ENCODE data around the gene GPC1.

The GPC1 gene

DNA sequence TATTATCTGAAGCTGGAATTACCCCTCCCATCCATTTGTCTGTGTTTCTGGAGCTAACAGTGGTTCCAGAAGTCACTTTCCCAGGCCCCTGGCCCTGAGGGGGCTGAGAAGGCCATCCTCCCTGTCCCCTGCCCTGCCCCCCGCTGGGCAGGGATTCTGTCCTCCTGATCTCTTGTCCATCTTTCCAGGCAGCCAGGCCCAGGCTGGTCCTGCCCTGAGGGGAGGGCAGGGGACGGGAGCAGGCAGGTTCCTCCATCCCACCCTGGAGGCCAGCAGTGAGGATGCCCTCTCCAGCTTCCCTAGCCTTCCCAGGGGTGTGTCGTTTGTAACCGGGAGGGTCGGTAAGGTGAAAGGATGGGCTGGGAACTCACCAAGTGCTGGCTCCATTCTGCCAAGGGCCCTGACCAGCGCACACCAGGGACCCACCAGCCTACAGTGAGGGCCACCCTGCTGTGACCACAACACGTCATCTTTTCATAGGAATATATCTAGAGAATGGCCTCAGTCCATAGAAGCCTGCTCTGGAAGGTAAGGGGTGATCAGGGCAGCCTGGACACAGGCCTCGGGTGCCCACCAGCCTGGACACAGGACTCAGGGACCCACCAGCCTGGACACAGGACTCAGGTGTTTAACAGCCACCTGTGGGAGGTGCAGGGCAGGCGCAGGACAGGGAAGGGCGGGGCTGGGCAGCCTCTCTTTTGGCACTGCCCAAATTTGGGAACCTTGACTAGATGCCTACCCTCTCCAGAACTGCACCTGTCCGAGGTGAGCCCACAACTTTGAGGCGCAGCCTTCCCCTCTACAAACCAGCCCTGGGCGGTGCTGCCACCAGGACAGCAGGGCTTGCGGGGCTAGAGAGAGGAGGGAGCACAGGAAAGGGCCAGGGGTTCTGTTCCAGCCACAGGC, 35.8 kb upstream of the GPC1 start:
- Histone ChIP-seq H3K4me2 (ENCODE audit: low read length) (no peak overlapping the region), H4K8ac (ENCODE audit: low read depth, low read length) (no peak overlapping the region), H3K4me3 (ENCODE audit: low read depth, low read length) (no peak overlapping the region), H2BK12ac (ENCODE audit: low read length) (no peak overlapping the region), H3K14ac (ENCODE audit: low read length) (no peak overlapping the region), H4K91ac (ENCODE audit: low read depth, low read length) (no peak overlapping the region), H2BK5ac (ENCODE audit: low read depth, low read length, poor library complexity) (no peak overlapping the region), H3K36me3 (ENCODE audit: control insufficient read depth in 1 of 2, insufficient read depth in 2 of 2, low read length in 2 of 2) (no peaks in the 10 kb centered on the region), H3K18ac (ENCODE audit: low read length) (no peak overlapping the region), H3K4ac (ENCODE audit: low read depth, low read length) (no peak overlapping the region), H2BK120ac (ENCODE audit: insufficient read depth, low read length, poor library complexity) (no peak overlapping the region), H2AK5ac (ENCODE audit: low read length) (no peak overlapping the region), H3K27me3 (ENCODE audit: insufficient read depth, low read length) (no peaks in the 10 kb centered on the region), H3K79me2 (ENCODE audit: control insufficient read depth, insufficient read depth, low read length, poor library complexity) (no peaks in the 10 kb centered on the region), H3K9me3 (ENCODE audit: insufficient read depth, low read depth, low read length) (peaks cover 2% of the 10 kb centered on the region), H4K12ac (ENCODE audit: low read depth, low read length) (no peak overlapping the region), H2AFZ (ENCODE audit: insufficient read depth, low read length, poor library complexity) (no peak overlapping the region), H3K9ac (ENCODE audit: low read length) (no peak overlapping the region), H3K27ac (ENCODE audit: low read depth, low read length) (no peak overlapping the region), H3K23ac (ENCODE audit: low read length) (no peak overlapping the region), H3K4me1 (ENCODE audit: control insufficient read depth in 1 of 2, insufficient read depth in 2 of 2, low read length in 2 of 2) (peaks cover 2 to 3% of the 10 kb centered on the region in 2 experiments), H3K79me1 (ENCODE audit: low read length) (peaks cover 2% of the 10 kb centered on the region)
- WGBS (ENCODE audit: extremely low coverage, insufficient coverage, insufficient read length), result no CpG with 5 or more reads among the region's 14 CpGs
- no peak for DNase-seq

DNA sequence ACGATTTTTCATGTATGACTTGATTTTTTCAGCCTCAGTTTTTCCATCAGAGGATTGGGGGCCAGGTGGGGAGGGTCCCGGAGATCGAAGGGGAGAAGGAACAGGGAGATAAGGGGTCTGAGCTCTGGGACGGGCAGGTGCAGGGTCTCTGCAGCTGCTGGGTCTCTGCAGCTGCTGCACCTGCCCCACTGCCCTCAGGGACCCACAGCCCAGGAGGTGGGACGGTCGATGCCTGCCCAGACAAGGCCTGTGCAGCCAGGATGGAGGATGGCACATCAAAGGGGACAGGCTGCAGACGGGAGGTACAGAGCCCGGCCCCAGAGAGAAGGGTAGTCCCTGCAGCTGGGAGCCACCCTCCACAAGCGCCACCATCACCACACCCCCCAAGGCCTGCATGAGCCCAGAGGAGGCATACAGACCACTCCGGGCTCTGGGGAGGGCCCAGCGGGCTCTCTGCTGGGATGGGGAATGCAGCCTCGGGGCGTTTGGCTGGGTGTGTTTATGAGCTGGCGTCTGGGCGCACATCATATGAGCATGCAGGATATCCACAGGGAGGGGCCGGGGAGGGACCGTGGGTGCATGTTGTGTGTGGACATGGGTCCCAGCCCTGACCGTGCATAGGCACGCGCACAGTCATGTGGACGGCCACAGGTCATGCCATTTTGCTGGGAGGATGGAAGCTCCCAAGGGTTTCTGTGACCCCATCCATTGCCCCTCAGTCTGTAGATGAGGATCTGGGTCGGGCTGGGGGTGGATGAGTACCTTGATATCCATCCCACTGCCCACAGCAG, 34.9 kb upstream of the GPC1 start:
- DNase-seq, result peak; percentile 76 to 77
- no peak overlapping the region for H3K4ac ChIP-seq (ENCODE audit: low read depth, low read length)
- H3K27me3 ChIP-seq (ENCODE audit: insufficient read depth, low read length), result no peaks in the 10 kb centered on the region
- H3K36me3 ChIP-seq (ENCODE audit: control insufficient read depth in 1 of 2, insufficient read depth in 2 of 2, low read length in 2 of 2), result no peaks in the 10 kb centered on the region
- H3K4me2 ChIP-seq (ENCODE audit: low read length), result no peak overlapping the region
- no peak overlapping the region for H3K27ac ChIP-seq (ENCODE audit: low read depth, low read length)
- H3K79me1 ChIP-seq (ENCODE audit: low read length), result peaks cover 2% of the 10 kb centered on the region
- no peak overlapping the region for H3K9ac ChIP-seq (ENCODE audit: low read length)
- no peak overlapping the region for H2BK12ac ChIP-seq (ENCODE audit: low read length)
- no peak overlapping the region for H4K12ac ChIP-seq (ENCODE audit: low read depth, low read length)
- no peak overlapping the region for H2AFZ ChIP-seq (ENCODE audit: insufficient read depth, low read length, poor library complexity)
- H3K79me2 ChIP-seq (ENCODE audit: control insufficient read depth, insufficient read depth, low read length, poor library complexity), result no peaks in the 10 kb centered on the region
- no peak overlapping the region for H3K18ac ChIP-seq (ENCODE audit: low read length)
- peaks cover 2 to 3% of the 10 kb centered on the region in 2 experiments for H3K4me1 ChIP-seq (ENCODE audit: control insufficient read depth in 1 of 2, insufficient read depth in 2 of 2, low read length in 2 of 2)
- no peak overlapping the region for H4K91ac ChIP-seq (ENCODE audit: low read depth, low read length)
- H2BK5ac ChIP-seq (ENCODE audit: low read depth, low read length, poor library complexity), result no peak overlapping the region
- H2BK120ac ChIP-seq (ENCODE audit: insufficient read depth, low read length, poor library complexity), result no peak overlapping the region
- H2AK5ac ChIP-seq (ENCODE audit: low read length), result no peak overlapping the region
- H3K14ac ChIP-seq (ENCODE audit: low read length), result no peak overlapping the region
- no CpG with 5 or more reads among the region's 22 CpGs for WGBS (ENCODE audit: extremely low coverage, insufficient coverage, insufficient read length)
- H4K8ac ChIP-seq (ENCODE audit: low read depth, low read length), result no peak overlapping the region
- peaks cover 2% of the 10 kb centered on the region for H3K9me3 ChIP-seq (ENCODE audit: insufficient read depth, low read depth, low read length)
- no peak overlapping the region for H3K4me3 ChIP-seq (ENCODE audit: low read depth, low read length)
- no peak overlapping the region for H3K23ac ChIP-seq (ENCODE audit: low read length)

DNA sequence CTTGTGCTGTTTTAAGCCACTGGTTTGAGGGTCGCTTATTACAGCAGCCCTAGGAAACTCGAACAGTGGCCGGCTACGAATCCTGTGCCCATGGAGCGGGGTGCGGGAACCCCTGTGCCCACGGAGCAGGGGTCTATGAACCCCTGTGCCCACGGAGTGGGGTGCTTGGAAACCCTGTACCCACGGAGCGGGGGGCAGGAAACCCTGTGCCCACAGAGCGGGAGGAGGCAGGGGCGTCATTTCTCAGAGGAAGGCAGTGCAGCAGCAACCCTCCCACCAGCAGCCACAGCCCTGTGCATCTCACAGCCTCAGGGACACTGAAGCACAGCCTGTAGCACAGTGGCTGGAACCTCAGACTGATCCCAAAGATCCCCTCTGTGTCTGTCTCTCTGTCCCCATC, 34.2 kb upstream of the GPC1 start:
- H2AFZ ChIP-seq (ENCODE audit: insufficient read depth, low read length, poor library complexity), result no peak overlapping the region
- H2BK5ac ChIP-seq (ENCODE audit: low read depth, low read length, poor library complexity), result no peak overlapping the region
- no peaks in the 10 kb centered on the region for H3K79me2 ChIP-seq (ENCODE audit: control insufficient read depth, insufficient read depth, low read length, poor library complexity)
- no peak overlapping the region for H3K9ac ChIP-seq (ENCODE audit: low read length)
- H4K12ac ChIP-seq (ENCODE audit: low read depth, low read length), result no peak overlapping the region
- no peak overlapping the region for H3K4me2 ChIP-seq (ENCODE audit: low read length)
- H3K4me3 ChIP-seq (ENCODE audit: low read depth, low read length), result no peak overlapping the region
- no peak overlapping the region for H2BK12ac ChIP-seq (ENCODE audit: low read length)
- no peak for DNase-seq
- no peak overlapping the region for H4K91ac ChIP-seq (ENCODE audit: low read depth, low read length)
- H3K27me3 ChIP-seq (ENCODE audit: insufficient read depth, low read length), result no peaks in the 10 kb centered on the region
- H3K36me3 ChIP-seq (ENCODE audit: control insufficient read depth in 1 of 2, insufficient read depth in 2 of 2, low read length in 2 of 2), result no peaks in the 10 kb centered on the region
- peaks cover 2 to 3% of the 10 kb centered on the region in 2 experiments for H3K4me1 ChIP-seq (ENCODE audit: control insufficient read depth in 1 of 2, insufficient read depth in 2 of 2, low read length in 2 of 2)
- peaks cover 2% of the 10 kb centered on the region for H3K9me3 ChIP-seq (ENCODE audit: insufficient read depth, low read depth, low read length)
- H3K23ac ChIP-seq (ENCODE audit: low read length), result no peak overlapping the region
- no CpG with 5 or more reads among the region's 12 CpGs for WGBS (ENCODE audit: extremely low coverage, insufficient coverage, insufficient read length)
- H3K14ac ChIP-seq (ENCODE audit: low read length), result no peak overlapping the region
- H2AK5ac ChIP-seq (ENCODE audit: low read length), result peak overlapping the region; percentile 9
- H3K18ac ChIP-seq (ENCODE audit: low read length), result no peak overlapping the region
- H3K4ac ChIP-seq (ENCODE audit: low read depth, low read length), result no peak overlapping the region
- H3K79me1 ChIP-seq (ENCODE audit: low read length), result peaks cover 2% of the 10 kb centered on the region
- H3K27ac ChIP-seq (ENCODE audit: low read depth, low read length), result no peak overlapping the region
- no peak overlapping the region for H2BK120ac ChIP-seq (ENCODE audit: insufficient read depth, low read length, poor library complexity)
- no peak overlapping the region for H4K8ac ChIP-seq (ENCODE audit: low read depth, low read length)

DNA sequence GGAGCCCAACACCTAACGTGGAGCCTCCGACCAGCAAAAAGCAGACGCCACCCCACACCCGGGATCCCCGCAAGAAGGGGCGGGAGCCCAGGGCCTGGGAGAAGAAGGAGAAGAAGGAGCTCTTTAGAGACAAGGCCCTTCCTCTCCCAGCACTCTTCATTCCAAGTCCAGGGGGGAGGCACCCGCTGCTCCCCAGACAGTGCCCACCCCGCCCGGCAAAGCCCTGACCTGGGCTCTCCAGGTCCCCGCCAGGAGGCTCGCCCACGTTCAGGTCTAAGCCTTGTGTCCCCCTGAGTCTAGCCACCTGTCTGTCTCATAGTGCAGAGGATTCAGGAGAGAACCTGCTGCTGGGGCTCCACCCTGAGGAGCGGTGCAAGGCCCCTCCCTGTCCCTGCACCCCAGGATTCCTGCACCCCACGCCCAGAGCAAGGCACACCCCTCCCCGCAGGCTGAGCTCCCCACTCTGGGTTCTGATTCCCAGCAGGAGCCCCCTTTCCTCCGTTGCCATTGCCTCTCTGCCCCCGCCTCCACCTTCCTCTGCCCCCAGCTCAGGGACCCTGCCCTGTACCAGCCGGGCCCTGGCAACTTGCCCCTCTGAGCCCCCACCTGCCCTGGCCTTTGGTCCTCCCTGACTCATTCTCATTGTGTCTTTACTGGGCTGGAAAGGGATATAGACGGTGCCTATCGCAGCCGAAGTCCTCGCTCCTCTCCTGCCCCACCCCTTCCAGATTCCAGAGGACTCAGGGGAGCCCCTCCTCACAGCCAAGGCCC, 33.5 kb upstream of the GPC1 start:
- H3K4me3 ChIP-seq (ENCODE audit: low read depth, low read length), result no peak overlapping the region
- no peak overlapping the region for H4K91ac ChIP-seq (ENCODE audit: low read depth, low read length)
- H2BK120ac ChIP-seq (ENCODE audit: insufficient read depth, low read length, poor library complexity), result no peak overlapping the region
- no peak overlapping the region for H2BK5ac ChIP-seq (ENCODE audit: low read depth, low read length, poor library complexity)
- no peak overlapping the region for H4K12ac ChIP-seq (ENCODE audit: low read depth, low read length)
- no peak overlapping the region for H3K23ac ChIP-seq (ENCODE audit: low read length)
- no peak overlapping the region for H2AFZ ChIP-seq (ENCODE audit: insufficient read depth, low read length, poor library complexity)
- H3K27me3 ChIP-seq (ENCODE audit: insufficient read depth, low read length), result no peaks in the 10 kb centered on the region
- no peak overlapping the region for H3K9ac ChIP-seq (ENCODE audit: low read length)
- no peak overlapping the region for H3K4ac ChIP-seq (ENCODE audit: low read depth, low read length)
- H3K4me2 ChIP-seq (ENCODE audit: low read length), result no peak overlapping the region
- no peak overlapping the region for H4K8ac ChIP-seq (ENCODE audit: low read depth, low read length)
- H3K79me2 ChIP-seq (ENCODE audit: control insufficient read depth, insufficient read depth, low read length, poor library complexity), result no peaks in the 10 kb centered on the region
- no peak overlapping the region for H3K14ac ChIP-seq (ENCODE audit: low read length)
- H3K9me3 ChIP-seq (ENCODE audit: insufficient read depth, low read depth, low read length), result peaks cover 2% of the 10 kb centered on the region
- H2BK12ac ChIP-seq (ENCODE audit: low read length), result no peak overlapping the region
- no peak overlapping the region for H3K27ac ChIP-seq (ENCODE audit: low read depth, low read length)
- H3K4me1 ChIP-seq (ENCODE audit: control insufficient read depth in 1 of 2, insufficient read depth in 2 of 2, low read length in 2 of 2), result peaks cover 2 to 3% of the 10 kb centered on the region in 2 experiments
- H2AK5ac ChIP-seq (ENCODE audit: low read length), result no peak overlapping the region
- H3K18ac ChIP-seq (ENCODE audit: low read length), result no peak overlapping the region
- peaks cover 2% of the 10 kb centered on the region for H3K79me1 ChIP-seq (ENCODE audit: low read length)
- no CpG with 5 or more reads among the region's 22 CpGs for WGBS (ENCODE audit: extremely low coverage, insufficient coverage, insufficient read length)
- no peak for DNase-seq
- H3K36me3 ChIP-seq (ENCODE audit: control insufficient read depth in 1 of 2, insufficient read depth in 2 of 2, low read length in 2 of 2), result no peaks in the 10 kb centered on the region

Measured in trophoblast cell (in vitro differentiated cells and primary cell).